ENCODE data around the gene M1AP.

DNA sequence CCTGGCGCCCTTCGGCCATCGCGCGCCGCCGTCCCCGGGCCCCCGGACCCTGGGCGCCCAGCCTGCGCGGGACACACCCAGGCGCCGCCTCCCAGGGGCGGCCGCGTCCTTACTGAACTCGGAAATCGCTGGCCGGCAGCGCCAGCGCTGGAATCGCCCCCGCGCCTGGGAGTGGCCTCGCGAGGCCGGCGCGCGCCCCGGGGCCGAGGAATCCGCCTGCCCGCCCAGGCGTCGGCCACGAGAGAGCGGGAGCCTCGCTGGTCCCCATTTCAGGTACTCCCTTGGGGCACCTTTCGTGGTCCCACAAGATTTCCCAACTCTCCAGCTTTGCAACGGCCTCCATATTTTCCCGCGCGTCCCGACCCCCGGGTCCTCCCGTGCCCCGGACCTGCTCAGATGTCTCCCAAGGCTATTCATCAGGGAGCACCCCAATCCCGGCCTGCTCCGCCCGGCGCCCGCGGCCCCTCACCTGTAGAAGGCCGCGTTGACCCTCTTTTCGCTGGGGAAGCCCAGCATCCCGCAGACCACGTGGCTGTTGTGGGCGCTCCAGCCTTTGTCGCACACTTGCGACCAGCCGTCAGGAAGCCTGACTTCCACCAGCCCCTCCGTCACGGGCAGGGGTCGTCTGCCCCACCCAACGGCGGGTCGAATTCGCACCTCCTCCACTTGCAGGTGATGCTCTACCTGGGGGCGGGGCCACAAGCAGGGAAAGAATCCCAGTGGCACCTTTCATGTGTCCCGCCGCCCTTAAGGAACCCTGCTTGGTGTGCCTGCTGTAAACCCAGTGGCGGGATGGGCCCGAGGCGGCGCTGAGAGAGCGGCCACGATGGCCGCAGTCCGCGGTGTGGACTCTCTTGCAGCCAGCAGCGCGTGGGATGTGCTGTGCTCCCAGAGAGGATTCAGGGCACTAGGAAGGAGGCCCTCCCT, 99.0 kb downstream of the M1AP start:
- TF ChIP-seq, protein P1, sequence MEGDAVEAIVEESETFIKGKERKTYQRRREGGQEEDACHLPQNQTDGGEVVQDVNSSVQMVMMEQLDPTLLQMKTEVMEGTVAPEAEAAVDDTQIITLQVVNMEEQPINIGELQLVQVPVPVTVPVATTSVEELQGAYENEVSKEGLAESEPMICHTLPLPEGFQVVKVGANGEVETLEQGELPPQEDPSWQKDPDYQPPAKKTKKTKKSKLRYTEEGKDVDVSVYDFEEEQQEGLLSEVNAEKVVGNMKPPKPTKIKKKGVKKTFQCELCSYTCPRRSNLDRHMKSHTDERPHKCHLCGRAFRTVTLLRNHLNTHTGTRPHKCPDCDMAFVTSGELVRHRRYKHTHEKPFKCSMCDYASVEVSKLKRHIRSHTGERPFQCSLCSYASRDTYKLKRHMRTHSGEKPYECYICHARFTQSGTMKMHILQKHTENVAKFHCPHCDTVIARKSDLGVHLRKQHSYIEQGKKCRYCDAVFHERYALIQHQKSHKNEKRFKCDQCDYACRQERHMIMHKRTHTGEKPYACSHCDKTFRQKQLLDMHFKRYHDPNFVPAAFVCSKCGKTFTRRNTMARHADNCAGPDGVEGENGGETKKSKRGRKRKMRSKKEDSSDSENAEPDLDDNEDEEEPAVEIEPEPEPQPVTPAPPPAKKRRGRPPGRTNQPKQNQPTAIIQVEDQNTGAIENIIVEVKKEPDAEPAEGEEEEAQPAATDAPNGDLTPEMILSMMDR (IDR thresholded peaks at IDR 0.05; ENCODE audit: low read length): no peak
- peak; percentile 26 for TF ChIP-seq EZH2 (optimal IDR thresholded peaks at IDR 0.05; ENCODE audit: low read depth, low read length)
- TF ChIP-seq EZH2phosphoT487 (IDR thresholded peaks at IDR 0.05; ENCODE audit: low read length): no peak

All from MM.1S (cell line).